Measurements from ENCODE around the gene HOXA3. TPM values are rescaled to one million over a fixed set of nuclear protein-coding genes. Genes with fewer than 3 reads are reported as not detected.

The HOXA3 gene
- total RNA-seq, 1 donor from 2014 or later = 209 TPM

DNA sequence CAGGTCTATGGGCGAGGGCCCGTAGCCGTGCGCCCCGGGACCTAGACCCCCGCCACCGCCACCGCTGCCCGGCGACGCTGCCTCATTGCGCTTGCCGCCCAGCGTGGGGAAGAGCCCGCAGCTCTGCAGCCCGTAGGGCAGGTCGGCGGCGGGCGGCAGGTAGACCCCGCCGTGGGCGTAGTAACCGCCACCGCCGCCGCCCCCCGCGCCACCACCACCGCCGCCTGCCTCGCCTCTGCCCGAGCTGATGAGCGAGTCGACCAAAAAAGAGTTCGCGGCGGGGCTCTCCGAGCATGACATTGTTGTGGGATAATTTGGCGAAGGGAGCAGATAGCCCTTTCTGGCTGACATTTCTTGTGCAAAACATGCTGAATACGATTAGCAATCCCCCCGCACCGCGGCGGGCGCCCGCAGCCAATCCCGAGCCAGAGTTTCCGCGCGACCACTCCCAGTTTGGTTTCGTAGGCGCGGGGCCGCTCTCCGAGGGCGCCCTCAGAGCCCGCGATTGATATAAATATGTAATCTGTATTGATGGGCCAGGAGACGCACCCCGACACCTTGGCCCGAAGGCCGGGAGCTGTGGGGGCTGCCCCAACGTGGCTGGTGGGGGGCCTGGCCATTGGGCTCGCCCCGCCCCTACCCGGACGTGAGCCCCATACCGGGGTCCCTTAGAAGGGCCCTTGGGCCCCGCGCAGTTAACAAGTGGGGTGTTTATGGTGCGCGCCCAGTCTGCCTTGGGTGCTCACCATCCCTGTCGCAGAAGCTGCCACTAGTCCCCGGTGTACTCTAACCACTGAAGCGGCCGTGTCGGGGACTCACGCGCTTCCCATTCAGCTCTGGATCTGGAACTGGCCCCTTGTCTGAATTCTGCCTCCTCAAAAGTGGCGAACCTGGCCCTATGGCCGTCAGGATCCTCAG, 21.8 kb upstream of the HOXA3 start, which contains the start of gene HOXA10:
HOXA10 (minus strand) TSS at position 365 of the 918 bp plus-strand sequence; CDS start at position 351, 14 bp downstream.
- H3K27me3 Mint-ChIP-seq (ENCODE audit: low read depth) = peaks cover 88% of the 10 kb centered on the region
- peak within 1 kb of the TSS; percentile 69 for H3K4me3 Mint-ChIP-seq
- peak; percentile 29 to 52 for DNase-seq (ENCODE audit: low spot score in 2 of 2, unreplicated experiment in 2 of 2)
- H3K9me3 Mint-ChIP-seq = no peaks in the 10 kb centered on the region
- peak within 1 kb of the TSS; percentile 94 for H3K27ac Mint-ChIP-seq
- no peaks in the 10 kb centered on the region for H3K36me3 Mint-ChIP-seq
- TF ChIP-seq, protein P1, sequence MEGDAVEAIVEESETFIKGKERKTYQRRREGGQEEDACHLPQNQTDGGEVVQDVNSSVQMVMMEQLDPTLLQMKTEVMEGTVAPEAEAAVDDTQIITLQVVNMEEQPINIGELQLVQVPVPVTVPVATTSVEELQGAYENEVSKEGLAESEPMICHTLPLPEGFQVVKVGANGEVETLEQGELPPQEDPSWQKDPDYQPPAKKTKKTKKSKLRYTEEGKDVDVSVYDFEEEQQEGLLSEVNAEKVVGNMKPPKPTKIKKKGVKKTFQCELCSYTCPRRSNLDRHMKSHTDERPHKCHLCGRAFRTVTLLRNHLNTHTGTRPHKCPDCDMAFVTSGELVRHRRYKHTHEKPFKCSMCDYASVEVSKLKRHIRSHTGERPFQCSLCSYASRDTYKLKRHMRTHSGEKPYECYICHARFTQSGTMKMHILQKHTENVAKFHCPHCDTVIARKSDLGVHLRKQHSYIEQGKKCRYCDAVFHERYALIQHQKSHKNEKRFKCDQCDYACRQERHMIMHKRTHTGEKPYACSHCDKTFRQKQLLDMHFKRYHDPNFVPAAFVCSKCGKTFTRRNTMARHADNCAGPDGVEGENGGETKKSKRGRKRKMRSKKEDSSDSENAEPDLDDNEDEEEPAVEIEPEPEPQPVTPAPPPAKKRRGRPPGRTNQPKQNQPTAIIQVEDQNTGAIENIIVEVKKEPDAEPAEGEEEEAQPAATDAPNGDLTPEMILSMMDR (IDR thresholded peaks at IDR 0.05; ENCODE audit: unreplicated experiment) = no peak
- peaks cover 17% of the 10 kb centered on the region for H3K4me1 Mint-ChIP-seq

DNA sequence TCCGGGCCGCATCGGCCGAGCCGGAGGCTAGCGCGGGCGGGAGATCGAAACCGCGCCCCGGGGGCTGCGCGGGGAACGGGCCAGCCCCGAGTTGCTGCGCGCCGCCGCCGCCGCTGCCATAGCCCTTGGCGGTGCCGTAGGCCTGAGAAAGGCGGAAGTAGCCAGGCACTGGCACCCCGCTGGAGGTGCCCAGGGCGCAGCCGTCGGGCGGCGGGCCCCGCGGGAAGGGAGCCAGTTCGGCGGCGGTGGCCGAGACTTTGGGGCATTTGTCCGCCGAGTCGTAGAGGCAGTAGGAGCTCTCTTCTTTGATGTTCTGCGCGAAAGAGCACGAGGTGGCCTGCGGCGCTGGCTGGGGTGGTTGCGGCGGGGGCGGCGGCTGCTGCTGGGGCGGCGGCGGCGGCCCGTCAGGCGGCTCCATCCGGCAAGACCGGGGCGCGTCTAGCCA, 21.1 kb upstream of the HOXA3 start:
- no peak overlapping the region for H3K27ac Mint-ChIP-seq
- TF ChIP-seq, protein P1 (IDR thresholded peaks at IDR 0.05; ENCODE audit: unreplicated experiment) = no peak
- no peaks in the 10 kb centered on the region for H3K9me3 Mint-ChIP-seq
- H3K27me3 Mint-ChIP-seq (ENCODE audit: low read depth) = peaks cover 88% of the 10 kb centered on the region
- H3K4me3 Mint-ChIP-seq = no peak overlapping the region
- DNase-seq (ENCODE audit: low spot score in 2 of 2, unreplicated experiment in 2 of 2) = peak; percentile 27 to 59
- peaks cover 21% of the 10 kb centered on the region for H3K4me1 Mint-ChIP-seq
- no peaks in the 10 kb centered on the region for H3K36me3 Mint-ChIP-seq

DNA sequence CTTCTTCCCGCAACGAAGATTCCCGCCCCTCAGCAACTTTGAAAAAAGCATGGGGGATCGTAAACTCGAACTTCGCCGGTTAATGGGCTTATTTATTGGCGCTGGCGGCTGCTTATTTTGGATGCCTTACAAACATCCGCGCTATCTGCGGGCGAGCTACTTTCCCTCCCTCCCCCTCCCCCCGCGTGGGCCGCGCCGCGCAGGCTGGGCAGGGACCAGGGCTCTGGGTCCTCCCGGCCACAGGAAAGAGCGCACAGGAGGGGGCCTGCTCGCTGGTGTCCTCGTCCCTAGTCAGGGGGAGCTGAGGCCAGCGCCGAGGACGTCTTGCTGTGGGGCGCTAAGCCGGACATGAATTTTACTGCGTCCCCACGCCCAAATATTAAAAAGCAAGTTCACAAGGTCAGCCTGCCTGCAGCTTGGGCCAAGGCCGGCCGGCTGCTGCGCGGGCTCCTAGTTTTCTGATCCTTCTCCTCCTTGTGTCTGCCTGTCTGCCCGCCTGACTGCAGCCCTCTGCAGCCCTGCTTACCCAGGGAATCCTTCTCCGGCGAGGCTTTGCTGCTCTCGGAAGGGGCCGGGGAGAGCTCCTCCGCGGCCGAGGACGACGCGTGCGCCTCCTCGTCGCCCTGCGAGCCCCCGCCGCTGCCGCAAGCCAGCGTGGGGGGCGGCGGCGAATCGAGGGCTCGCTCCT, 20.6 kb upstream of the HOXA3 start:
- Mint-ChIP-seq H3K4me1 (peaks cover 26% of the 10 kb centered on the region), H3K27ac (peak overlapping the region; percentile 90), H3K36me3 (no peaks in the 10 kb centered on the region), H3K9me3 (no peaks in the 10 kb centered on the region), H3K4me3 (peak overlapping the region; percentile 69), H3K27me3 (ENCODE audit: low read depth) (peaks cover 88% of the 10 kb centered on the region)
- peak; percentile 45 to 65 for DNase-seq (ENCODE audit: low spot score in 2 of 2, unreplicated experiment in 2 of 2)
- TF ChIP-seq, protein P1 (IDR thresholded peaks at IDR 0.05; ENCODE audit: unreplicated experiment) = no peak

DNA sequence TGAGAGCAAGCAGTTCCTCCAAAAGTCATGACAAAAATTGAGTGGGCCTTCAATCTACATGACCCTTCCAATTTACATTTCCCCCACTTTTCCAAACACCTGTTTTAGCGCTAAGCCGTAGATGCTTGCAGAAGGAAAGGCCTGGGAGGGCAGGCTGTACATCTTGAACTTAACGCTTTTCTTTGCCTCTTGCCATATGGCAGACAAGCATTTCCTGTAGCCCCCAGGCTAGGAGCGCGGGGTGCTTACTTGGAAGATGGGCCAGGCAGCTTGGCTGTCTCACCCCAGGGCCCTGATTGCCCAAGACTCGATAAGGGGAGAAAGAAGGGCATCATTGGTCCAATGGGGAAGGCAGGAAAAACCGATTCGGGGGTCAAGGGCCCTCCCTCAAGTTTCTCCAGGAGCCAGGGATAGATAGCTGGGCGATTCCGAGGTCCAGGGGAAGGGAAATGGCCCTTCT, 20.0 kb upstream of the HOXA3 start:
- TF ChIP-seq, protein P1 (IDR thresholded peaks at IDR 0.05; ENCODE audit: unreplicated experiment) = no peak
- peak overlapping the region; percentile 90 for H3K27ac Mint-ChIP-seq
- peak; percentile 14 to 39 for DNase-seq (ENCODE audit: low spot score in 2 of 2, unreplicated experiment in 2 of 2)
- H3K27me3 Mint-ChIP-seq (ENCODE audit: low read depth) = peaks cover 88% of the 10 kb centered on the region
- H3K4me3 Mint-ChIP-seq = peak overlapping the region; percentile 69
- no peaks in the 10 kb centered on the region for H3K36me3 Mint-ChIP-seq
- H3K4me1 Mint-ChIP-seq = peaks cover 31% of the 10 kb centered on the region
- H3K9me3 Mint-ChIP-seq = no peaks in the 10 kb centered on the region

DNA sequence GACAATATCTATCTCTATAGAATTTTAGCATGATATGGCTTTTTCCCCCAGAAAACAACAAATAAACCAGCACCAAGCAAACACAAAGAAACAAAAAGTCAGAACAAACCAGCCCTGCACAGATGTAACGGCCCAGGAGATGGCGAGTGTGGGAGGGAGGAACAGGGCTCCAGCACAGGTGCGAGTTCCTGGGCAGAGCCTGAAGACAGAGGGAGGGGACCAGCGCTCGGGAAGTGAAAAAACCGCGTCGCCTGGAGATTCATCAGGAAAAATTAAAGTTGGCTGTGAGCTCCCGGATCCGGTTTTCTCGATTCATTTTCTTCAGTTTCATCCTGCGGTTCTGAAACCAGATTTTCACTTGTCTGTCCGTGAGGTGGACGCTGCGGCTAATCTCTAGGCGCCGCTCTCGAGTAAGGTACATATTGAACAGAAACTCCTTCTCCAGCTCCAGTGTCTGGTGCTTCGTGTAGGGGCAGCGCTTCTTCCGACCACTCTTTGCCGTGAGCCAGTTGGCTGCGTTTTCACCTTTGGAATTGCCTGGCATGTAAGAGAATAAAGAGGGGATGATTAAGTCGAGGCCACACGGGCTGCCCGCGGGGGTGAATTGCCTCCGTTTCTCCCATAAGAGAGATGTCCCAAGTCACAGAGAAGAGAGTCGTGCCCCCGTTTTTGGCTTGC, 19.4 kb upstream of the HOXA3 start:
- peak overlapping the region; percentile 69 for H3K4me3 Mint-ChIP-seq
- peaks cover 88% of the 10 kb centered on the region for H3K27me3 Mint-ChIP-seq (ENCODE audit: low read depth)
- peak overlapping the region; percentile 90 for H3K27ac Mint-ChIP-seq
- TF ChIP-seq, protein P1 (IDR thresholded peaks at IDR 0.05; ENCODE audit: unreplicated experiment) = no peak
- no peaks in the 10 kb centered on the region for H3K36me3 Mint-ChIP-seq
- peaks cover 36% of the 10 kb centered on the region for H3K4me1 Mint-ChIP-seq
- H3K9me3 Mint-ChIP-seq = no peaks in the 10 kb centered on the region
- DNase-seq (ENCODE audit: low spot score in 2 of 2, unreplicated experiment in 2 of 2) = peak in 1 of 2 experiments; percentile 19

Measured in mesothelial cell of epicardium (in vitro differentiated cells).